Subcutaneous adipose tissue (tissue), 4 donors: Measurements from ENCODE around the gene KRTAP10-7. TPM values are rescaled to one million over a fixed set of nuclear protein-coding genes. Genes with fewer than 3 reads are reported as not detected.

Source experiments
- CTCF ChIP-seq: fragments of 450-650 bp; IDR thresholded peaks from one replicate; pipeline ENCODE4 v1.5.1; 2016; ENCODE audit warnings: low read depth, mild to moderate bottlenecking, control low read depth, antibody characterized with exemption, moderate library complexity
- total RNA-seq, 4 donors: library from RNA; depleted of rRNA; stranded (reverse); fragments of >200 nt; gene quantifications; one replicate each; pipeline ENCODE4 v1.1.0, GENCODE V29; 2016

Gene KRTAP10-7
- total RNA-seq, 4 donors from 2014 or later: not detected

GRCh38 chr21:44618909-44619308, 18.5 kb downstream of the KRTAP10-7 start:
- no peak for TF ChIP-seq CTCF

DNA sequence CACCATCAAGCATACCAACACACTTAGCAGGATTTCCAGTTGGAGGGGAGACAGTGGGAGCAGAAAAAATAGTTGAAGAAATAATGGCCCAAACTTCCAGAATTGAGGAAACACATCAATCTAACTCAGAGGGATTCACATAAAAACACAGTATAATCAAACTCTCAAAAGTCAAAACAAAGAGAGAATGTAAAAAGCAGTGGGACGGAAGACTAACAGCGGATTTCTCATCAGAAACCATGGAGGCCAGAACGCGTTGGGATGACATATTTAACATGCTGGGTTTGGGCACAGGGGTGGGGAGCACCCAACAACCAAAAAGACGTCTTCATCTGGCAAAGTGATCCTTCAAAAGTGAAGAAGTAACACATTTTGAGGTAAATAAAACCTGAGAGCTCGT, 19.5 kb downstream of the KRTAP10-7 start:
- TF ChIP-seq CTCF: no peak

DNA sequence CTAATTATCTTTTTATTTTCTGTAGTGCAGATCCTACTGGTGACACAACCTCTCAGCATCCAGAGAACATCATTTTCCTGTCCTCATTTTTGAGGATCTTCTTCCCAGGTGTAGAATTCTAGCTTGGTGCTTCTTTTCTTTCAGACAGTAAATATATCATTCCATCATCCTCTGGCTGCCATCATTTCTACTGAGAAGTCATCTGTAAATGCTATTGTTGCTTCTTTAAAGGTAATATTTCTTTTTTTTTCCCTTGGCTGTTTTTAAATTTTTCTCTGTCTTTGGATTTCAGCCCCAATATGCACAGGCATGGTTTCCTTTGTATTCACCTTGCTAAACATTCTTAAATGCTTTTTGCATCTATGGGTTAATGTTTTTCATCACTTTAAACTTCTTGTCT, 23.2 kb downstream of the KRTAP10-7 start:
- TF ChIP-seq CTCF: no peak

GRCh38 chr21:44625756-44626155, 25.4 kb downstream of the KRTAP10-7 start:
- TF ChIP-seq CTCF: no peak

DNA sequence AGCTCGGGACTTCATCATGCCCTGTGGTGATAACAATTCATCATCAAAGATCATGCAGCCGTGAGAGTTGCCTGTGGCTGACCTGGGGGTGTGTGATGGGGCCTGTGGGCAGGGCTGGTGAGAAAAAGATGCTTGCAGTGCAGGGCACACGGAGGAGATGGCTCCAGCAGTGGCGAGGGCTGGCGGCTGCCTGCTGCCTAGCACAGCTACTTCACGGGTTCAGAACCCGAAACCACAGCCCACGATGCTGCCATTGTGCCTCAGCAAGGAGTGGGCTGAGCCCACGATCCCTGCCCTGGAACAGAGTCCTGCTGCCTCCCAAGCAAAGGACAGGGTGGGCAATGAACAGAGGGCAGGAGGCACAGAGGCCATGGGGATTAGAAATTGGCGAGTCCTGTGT, 25.9 kb downstream of the KRTAP10-7 start:
- no peak for TF ChIP-seq CTCF

DNA sequence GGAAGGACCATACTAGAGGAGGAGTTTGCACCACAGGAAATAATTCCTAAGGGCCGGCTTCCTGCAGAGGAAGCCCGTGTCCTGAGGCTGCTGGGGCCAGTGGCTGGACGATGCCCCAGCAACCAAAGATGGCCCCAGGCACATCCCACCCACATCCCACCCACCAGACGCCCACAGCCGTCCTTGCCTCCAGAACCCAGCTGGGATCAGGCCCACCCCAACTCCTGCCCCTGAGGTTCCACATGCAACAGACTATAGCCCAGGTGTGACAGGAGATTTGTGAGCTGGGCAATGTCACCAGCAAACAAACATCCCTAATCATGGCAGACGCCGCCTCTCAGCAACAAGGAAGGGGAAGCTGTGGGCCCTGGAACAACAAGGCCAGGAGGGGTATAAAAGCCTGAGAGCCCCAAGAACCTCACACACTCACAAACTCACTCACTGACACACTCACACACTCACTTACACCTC, 26.3 kb downstream of the KRTAP10-7 start, which contains the start of gene KRTAP10-9:
Gene KRTAP10-9, plus strand, starts transcription at position 421 of the 471 bp plus-strand sequence. CDS start 79 bp downstream, outside the sequence.
- no peak for TF ChIP-seq CTCF

DNA sequence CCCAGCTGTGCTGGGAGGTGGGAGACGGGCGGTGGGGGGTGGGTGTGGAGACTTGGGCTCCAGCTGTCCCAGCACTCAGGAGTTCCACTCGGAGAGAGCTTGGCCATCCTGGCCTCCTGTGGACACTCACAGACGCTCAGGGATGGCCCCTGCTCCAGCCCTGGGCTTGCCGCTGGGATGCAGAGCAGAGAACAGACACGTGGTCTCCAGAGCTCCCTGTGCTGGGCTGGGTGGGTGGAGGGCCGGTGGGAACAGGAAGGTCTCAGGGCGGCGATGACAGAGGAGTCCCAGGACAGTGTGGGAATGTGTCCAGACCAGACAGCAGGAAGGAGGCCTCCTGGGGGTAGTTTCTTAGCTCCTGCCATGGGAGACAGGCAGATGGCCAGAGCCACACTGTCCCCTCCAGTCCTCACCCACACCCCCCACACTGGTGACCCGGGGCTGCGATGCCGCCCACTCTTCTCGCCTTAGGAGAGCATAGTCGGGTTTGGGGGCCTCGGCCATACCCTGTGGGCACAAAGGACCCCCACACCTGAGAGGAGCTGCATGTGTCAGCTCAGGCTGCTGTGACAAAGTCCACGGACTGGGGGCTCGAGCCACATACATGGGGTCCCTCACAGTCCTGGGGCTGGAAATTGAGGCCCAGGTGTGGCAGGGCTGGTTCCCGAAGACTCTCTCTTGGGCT, 28.5 kb downstream of the KRTAP10-7 start:
- no peak for TF ChIP-seq CTCF
